GM23338 (cell line): ENCODE data around the gene ERVV-1. TPM values are rescaled to one million over a fixed set of nuclear protein-coding genes. Genes with fewer than 3 reads are reported as not detected.

Experiments
- ATAC-seq: fragments of 200-7000 bp; cut with Tn5 transposase; 3 replicates; pipeline ENCODE4 v1.9.1; 2020
- DNase-seq: peaks from one replicate; pipeline ENCODE4 v3.0.0-alpha.2; 2015; ENCODE audit warnings: low spot score
- H2AFZ ChIP-seq: fragments of 200-600 bp; sonication (generic); 2 replicates; pipeline ENCODE4 v1.8.0; 2016; ENCODE audit warnings: antibody characterized with exemption, mild to moderate bottlenecking, moderate library complexity
- H3F3A ChIP-seq: fragments of 200-600 bp; sonication (generic); replicated peaks from 2 replicates; pipeline ENCODE4 v1.8.0; 2017; ENCODE audit warnings: antibody characterized with exemption, mixed run types, low read depth
- H3K27ac ChIP-seq: fragments of 200-600 bp; sonication (generic); 2 replicates; pipeline ENCODE4 v1.6.1; 2016; ENCODE audit warnings: low read depth
- H3K27me3 ChIP-seq: fragments of 200-600 bp; sonication (generic); 2 replicates; pipeline ENCODE4 v1.8.0; 2016; ENCODE audit warnings: mild to moderate bottlenecking, mixed run types, moderate library complexity; ENCODE audit not compliant: insufficient read depth
- H3K36me3 ChIP-seq: fragments of 200-600 bp; sonication (generic); 2 replicates; pipeline ENCODE4 v1.8.0; 2016; ENCODE audit warnings: mild to moderate bottlenecking; ENCODE audit not compliant: insufficient read depth
- H3K4me1 ChIP-seq: fragments of 200-600 bp; sonication (generic); 2 replicates; pipeline ENCODE4 v1.8.0; 2016; ENCODE audit warnings: mild to moderate bottlenecking, moderate library complexity; ENCODE audit not compliant: insufficient read depth
- H3K4me2 ChIP-seq: fragments of 200-600 bp; sonication (generic); 2 replicates; pipeline ENCODE4 v1.7.1; 2017; ENCODE audit warnings: mixed run types
- H3K4me3 ChIP-seq: fragments of 200-600 bp; sonication (generic); 2 replicates; pipeline ENCODE4 v1.6.1; 2016; ENCODE audit warnings: mixed run types
- H3K79me2 ChIP-seq: fragments of 200-600 bp; sonication (generic); replicated peaks from 2 replicates; pipeline ENCODE4 v1.8.0; 2017; ENCODE audit warnings: mild to moderate bottlenecking; ENCODE audit not compliant: insufficient read depth
- H3K9me2 ChIP-seq: fragments of 200-600 bp; sonication (generic); 2 replicates; pipeline ENCODE4 v1.8.0; 2017; ENCODE audit not compliant: insufficient read depth
- H4K20me1 ChIP-seq: fragments of 200-600 bp; sonication (generic); replicated peaks from 2 replicates; pipeline ENCODE4 v1.8.0; 2017; ENCODE audit warnings: mild to moderate bottlenecking; ENCODE audit not compliant: insufficient read depth
- H3K27ac Mint-ChIP-seq: 2 replicates; pipeline ENCODE4 v1.8.0; 2020; ENCODE audit warnings: inconsistent platforms, mild to moderate bottlenecking, moderate library complexity, mixed read lengths
- H3K27me3 Mint-ChIP-seq: 3 replicates; pipeline ENCODE4 v1.8.0; 2022; ENCODE audit warnings: low read depth, mild to moderate bottlenecking, moderate library complexity, mixed read lengths, inconsistent platforms; ENCODE audit not compliant: insufficient read depth, poor library complexity
- H3K36me3 Mint-ChIP-seq: 3 replicates; pipeline ENCODE4 v1.8.0; 2021; ENCODE audit warnings: low read depth, mild to moderate bottlenecking, inconsistent platforms, moderate library complexity, mixed read lengths
- H3K4me1 Mint-ChIP-seq: 3 replicates; pipeline ENCODE4 v1.8.0; 2020; ENCODE audit warnings: mild to moderate bottlenecking, inconsistent platforms, mixed read lengths
- H3K4me3 Mint-ChIP-seq: 3 replicates; pipeline ENCODE4 v1.8.0; 2021; ENCODE audit warnings: moderate library complexity, mild to moderate bottlenecking, inconsistent platforms, mixed read lengths
- H3K9me3 Mint-ChIP-seq: 3 replicates; pipeline ENCODE4 v1.8.0; 2020; ENCODE audit warnings: moderate library complexity, mild to moderate bottlenecking, inconsistent platforms, mixed read lengths
- EZH2 ChIP-seq: fragments of 200-600 bp; sonication (generic); IDR thresholded peaks from one replicate; pipeline ENCODE4 v1.8.0; 2017; ENCODE audit warnings: antibody characterized with exemption, mild to moderate bottlenecking, low read depth; ENCODE audit not compliant: unreplicated experiment
- EZH2phosphoT487 ChIP-seq: fragments of 200-600 bp; sonication (generic); IDR thresholded peaks from one replicate; pipeline ENCODE4 v1.8.1; 2018; ENCODE audit warnings: antibody characterized with exemption; ENCODE audit not compliant: unreplicated experiment
- JUNB ChIP-seq: IDR thresholded peaks from one replicate; pipeline ENCODE4 v1.6.1; 2016; ENCODE audit warnings: antibody characterized with exemption; ENCODE audit not compliant: unreplicated experiment
- STAT1 ChIP-seq: IDR thresholded peaks from one replicate; pipeline ENCODE4 v1.6.1; 2016; ENCODE audit warnings: antibody characterized with exemption; ENCODE audit not compliant: unreplicated experiment
- ZNF114 ChIP-seq: fragments of 250-450 bp; sonication (Bioruptor Pico); IDR thresholded peaks from 2 replicates; pipeline ENCODE4 v1.5.0; 2020; ENCODE audit warnings: mild to moderate bottlenecking, moderate library complexity
- ZNF331 ChIP-seq: fragments of 250-450 bp; sonication (Bioruptor Pico); IDR thresholded peaks from 2 replicates; pipeline ENCODE4 v1.5.0; 2020; ENCODE audit warnings: low read depth, mild to moderate bottlenecking, moderate library complexity
- ZNF462 ChIP-seq: fragments of 250-450 bp; sonication (Bioruptor Pico); IDR thresholded peaks from 2 replicates; pipeline ENCODE4 v1.5.0; 2020; ENCODE audit warnings: mild to moderate bottlenecking, moderate library complexity
- polyA plus RNA-seq: library from polyadenylated mRNA; unstranded; fragments of >200 nt; fragmentation: Nextera tagmentation; extraction: Ambion mirVana; gene quantifications from 2 replicates; pipeline ENCODE4 v1.2.1, GENCODE V29; 2016
- total RNA-seq: library from RNA; depleted of rRNA; stranded (reverse); fragments of >200 nt; shearing (Covaris generic); gene quantifications from 2 replicates; pipeline ENCODE4 v1.2.3, GENCODE V29; 2014
- TF ChIP-seq, protein P1 (sequence below), 2 experiments: fragments of 200-600 bp in 1 of 2; sonication (generic) in 1 of 2; conservative IDR thresholded peaks; 2 replicates each; pipeline versions ENCODE4 v1.5.1 to v1.6.1; 2016 to 2017; ENCODE audit warnings: antibody characterized with exemption in 2 of 2, low read depth in 2 of 2, mild to moderate bottlenecking in 2 of 2, moderate library complexity in 1 of 2
- TF ChIP-seq, protein P2 (sequence below): IDR thresholded peaks from one replicate; pipeline ENCODE4 v1.6.1; 2018; ENCODE audit warnings: antibody characterized with exemption; ENCODE audit not compliant: unreplicated experiment

ERVV-1 gene
- total and polyA plus RNA-seq, 2 experiments from 2014 or later = 0.21 to 0.23 TPM

DNA sequence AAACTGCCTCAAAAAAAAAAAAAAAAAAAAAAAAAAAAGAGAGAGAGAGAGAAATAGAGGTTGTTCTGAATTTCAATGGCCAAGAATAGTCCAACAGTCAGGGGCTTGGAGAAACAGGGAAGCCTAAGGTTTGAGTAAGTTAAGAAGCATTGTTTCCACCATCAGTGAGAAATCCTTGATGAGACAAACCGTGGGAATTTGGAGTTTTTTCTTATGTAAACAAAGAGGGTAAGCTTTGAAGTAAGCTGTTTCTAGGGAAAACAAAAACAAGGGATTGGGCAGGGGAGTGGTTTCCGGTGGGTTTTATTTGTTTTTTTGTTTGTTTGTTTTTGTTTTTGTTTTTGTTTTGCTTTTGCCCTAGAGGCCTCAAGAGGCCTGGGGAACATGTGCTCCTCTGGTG lies 11.2 kb upstream of the ERVV-1 start (continued):
- TF ChIP-seq ZNF462 (CRISPR knock-in tag) = no peak
- no peak for TF ChIP-seq EZH2
- no peak for TF ChIP-seq STAT1
- TF ChIP-seq, protein P1, sequence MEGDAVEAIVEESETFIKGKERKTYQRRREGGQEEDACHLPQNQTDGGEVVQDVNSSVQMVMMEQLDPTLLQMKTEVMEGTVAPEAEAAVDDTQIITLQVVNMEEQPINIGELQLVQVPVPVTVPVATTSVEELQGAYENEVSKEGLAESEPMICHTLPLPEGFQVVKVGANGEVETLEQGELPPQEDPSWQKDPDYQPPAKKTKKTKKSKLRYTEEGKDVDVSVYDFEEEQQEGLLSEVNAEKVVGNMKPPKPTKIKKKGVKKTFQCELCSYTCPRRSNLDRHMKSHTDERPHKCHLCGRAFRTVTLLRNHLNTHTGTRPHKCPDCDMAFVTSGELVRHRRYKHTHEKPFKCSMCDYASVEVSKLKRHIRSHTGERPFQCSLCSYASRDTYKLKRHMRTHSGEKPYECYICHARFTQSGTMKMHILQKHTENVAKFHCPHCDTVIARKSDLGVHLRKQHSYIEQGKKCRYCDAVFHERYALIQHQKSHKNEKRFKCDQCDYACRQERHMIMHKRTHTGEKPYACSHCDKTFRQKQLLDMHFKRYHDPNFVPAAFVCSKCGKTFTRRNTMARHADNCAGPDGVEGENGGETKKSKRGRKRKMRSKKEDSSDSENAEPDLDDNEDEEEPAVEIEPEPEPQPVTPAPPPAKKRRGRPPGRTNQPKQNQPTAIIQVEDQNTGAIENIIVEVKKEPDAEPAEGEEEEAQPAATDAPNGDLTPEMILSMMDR (conservative IDR thresholded peaks at IDR 0.05; ENCODE audit: low read depth in 2 of 2) = no peak

DNA sequence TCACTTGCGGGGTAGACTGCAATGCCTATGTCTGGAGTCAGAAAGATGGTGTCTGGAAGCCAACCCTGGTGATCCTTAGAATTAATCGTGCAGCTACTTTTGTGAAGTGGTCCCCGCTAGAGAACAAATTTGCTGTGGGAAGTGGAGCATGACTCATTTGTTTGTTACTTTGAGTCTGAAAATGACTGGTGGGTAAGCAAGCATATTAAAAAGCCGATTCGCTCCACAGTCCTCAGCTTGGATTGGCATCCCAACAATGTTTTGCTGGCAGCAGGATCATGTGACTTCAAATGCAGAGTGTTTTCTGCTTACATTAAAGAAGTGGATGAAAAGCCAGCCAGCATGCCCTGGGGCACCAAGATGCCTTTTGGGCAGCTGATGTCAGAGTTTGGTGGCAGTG lies 9.5 kb upstream of the ERVV-1 start:
- Histone ChIP-seq H3K9me2 (no peaks in the 10 kb centered on the region), H3K27ac (no peak overlapping the region), H3K4me3 (no peak overlapping the region), H3F3A (no peaks in the 10 kb centered on the region), H3K4me1 (0 out of 2 replicates have a peak, but pooled peaks cover 4% of the 10 kb centered on the region), H2AFZ (no peak overlapping the region), H3K4me2 (no peak overlapping the region), H3K79me2 (no peaks in the 10 kb centered on the region), H4K20me1 (0 out of 2 replicates have a peak, but pooled peaks cover 3% of the 10 kb centered on the region), H3K27me3 (peaks cover 27% of the 10 kb centered on the region), H3K36me3 (no peaks in the 10 kb centered on the region)
- DNase-seq (no peak), ATAC-seq (no peak)
- Mint-ChIP-seq H3K27ac (no peak overlapping the region), H3K4me1 (peaks cover 3% of the 10 kb centered on the region; the same call in 2 of the 3 replicates), H3K4me3 (no peak overlapping the region), H3K9me3 (no peaks in the 10 kb centered on the region), H3K36me3 (no peaks in the 10 kb centered on the region; the same call in 2 of the 3 replicates), H3K27me3 (peaks cover 21% of the 10 kb centered on the region)
- no peak for TF ChIP-seq ZNF114
- TF ChIP-seq ZNF331 (CRISPR knock-in tag) = no peak
- TF ChIP-seq, protein P2, sequence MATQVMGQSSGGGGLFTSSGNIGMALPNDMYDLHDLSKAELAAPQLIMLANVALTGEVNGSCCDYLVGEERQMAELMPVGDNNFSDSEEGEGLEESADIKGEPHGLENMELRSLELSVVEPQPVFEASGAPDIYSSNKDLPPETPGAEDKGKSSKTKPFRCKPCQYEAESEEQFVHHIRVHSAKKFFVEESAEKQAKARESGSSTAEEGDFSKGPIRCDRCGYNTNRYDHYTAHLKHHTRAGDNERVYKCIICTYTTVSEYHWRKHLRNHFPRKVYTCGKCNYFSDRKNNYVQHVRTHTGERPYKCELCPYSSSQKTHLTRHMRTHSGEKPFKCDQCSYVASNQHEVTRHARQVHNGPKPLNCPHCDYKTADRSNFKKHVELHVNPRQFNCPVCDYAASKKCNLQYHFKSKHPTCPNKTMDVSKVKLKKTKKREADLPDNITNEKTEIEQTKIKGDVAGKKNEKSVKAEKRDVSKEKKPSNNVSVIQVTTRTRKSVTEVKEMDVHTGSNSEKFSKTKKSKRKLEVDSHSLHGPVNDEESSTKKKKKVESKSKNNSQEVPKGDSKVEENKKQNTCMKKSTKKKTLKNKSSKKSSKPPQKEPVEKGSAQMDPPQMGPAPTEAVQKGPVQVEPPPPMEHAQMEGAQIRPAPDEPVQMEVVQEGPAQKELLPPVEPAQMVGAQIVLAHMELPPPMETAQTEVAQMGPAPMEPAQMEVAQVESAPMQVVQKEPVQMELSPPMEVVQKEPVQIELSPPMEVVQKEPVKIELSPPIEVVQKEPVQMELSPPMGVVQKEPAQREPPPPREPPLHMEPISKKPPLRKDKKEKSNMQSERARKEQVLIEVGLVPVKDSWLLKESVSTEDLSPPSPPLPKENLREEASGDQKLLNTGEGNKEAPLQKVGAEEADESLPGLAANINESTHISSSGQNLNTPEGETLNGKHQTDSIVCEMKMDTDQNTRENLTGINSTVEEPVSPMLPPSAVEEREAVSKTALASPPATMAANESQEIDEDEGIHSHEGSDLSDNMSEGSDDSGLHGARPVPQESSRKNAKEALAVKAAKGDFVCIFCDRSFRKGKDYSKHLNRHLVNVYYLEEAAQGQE = no peak
- no peak for TF ChIP-seq EZH2phosphoT487
- TF ChIP-seq EZH2 = no peak
- TF ChIP-seq JUNB = no peak
- TF ChIP-seq, protein P1 (conservative IDR thresholded peaks at IDR 0.05; ENCODE audit: low read depth in 2 of 2) = no peak
